Stimulated activated CD4-positive, alpha-beta T cell treated with anti-CD3 and anti-CD28 coated beads, Interleukin-1b, Interleukin-23, amount 100 ng/mL, for 4 hours (primary cell): ENCODE measurements around the gene PA2G4.
"Not testable (repeated sequence)": the region's sequence is repeated elsewhere in the genome, so short reads cannot be mapped to it uniquely, and the experiment has no call there.

Source experiments
- DNase-seq, 2 donors: peaks; one replicate each; pipeline ENCODE4 v3.0.0-alpha.2; 2020; ENCODE audit warnings: low read depth in 2 of 2

Gene PA2G4

DNA sequence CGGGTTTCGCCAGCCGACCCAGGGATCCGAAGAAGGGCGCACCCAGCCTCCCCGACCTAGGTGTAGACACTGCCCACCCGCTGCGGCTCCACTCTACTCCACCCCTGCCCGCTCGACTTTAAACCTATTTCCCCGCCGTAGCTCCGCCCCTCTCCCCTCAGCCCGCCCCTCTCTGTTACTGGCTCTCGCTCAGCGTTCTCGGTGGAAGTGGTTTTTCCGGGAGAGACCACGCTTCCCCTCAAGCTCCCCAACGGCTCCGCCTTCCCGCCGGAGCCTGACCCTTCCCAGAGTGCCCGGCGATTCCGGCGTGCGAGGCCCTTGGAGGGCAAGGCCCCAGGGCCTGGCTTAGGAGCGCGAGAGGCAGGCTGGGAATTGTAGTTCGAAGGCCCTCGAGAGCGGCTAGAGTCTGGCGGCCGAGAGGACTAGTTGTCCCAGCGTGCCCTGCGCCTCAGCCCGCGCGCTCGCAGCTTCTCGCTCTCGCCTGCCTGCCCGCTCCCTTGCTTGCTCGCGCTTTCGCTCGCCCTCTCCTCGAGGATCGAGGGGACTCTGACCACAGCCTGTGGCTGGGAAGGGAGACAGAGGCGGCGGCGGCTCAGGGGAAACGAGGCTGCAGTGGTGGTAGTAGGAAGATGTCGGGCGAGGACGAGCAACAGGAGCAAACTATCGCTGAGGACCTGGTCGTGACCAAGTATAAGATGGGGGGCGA is at the start of gene PA2G4:
Gene PA2G4, plus strand, starts transcription at position 451 of the 706 bp plus-strand sequence. Its CDS starts 179 bp downstream, at position 630.
- peak; percentile 93 to 96 for DNase-seq

- DNase-seq: not testable (repeated sequence)
Measured at GRCh38 chr12:56059964-56060363, 44.4 kb upstream of the PA2G4 start.

DNA sequence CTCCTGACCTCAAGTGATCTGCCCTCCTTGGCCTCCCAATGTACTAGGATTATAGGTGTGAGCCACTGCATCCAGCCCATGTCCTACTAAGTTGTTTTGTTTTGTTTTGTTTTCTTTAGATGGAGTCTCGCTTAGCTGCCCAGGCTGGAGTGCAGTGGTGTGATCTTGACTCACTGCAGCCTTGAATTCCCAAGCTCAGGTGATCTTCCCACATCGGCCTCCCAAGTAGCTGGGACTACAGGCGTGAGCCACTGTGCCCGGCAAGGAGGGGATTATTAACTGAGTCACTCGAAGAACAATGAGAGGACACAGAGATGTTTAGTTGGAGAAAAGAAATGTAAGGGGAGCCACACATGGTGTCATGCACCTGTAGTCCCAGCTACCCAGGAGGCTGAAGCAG is 42.4 kb upstream of the PA2G4 start:
- no peak for DNase-seq

GRCh38 chr12:56062996-56063395 is 41.4 kb upstream of the PA2G4 start:
- DNase-seq: no peak

- DNase-seq: no peak
Measured at GRCh38 chr12:56071648-56072047, 32.7 kb upstream of the PA2G4 start.

GRCh38 chr12:56074396-56074795 is 30.0 kb upstream of the PA2G4 start:
- DNase-seq: no peak

- DNase-seq: not testable (repeated sequence)
Measured at GRCh38 chr12:56077966-56078365, 26.4 kb upstream of the PA2G4 start.

DNA sequence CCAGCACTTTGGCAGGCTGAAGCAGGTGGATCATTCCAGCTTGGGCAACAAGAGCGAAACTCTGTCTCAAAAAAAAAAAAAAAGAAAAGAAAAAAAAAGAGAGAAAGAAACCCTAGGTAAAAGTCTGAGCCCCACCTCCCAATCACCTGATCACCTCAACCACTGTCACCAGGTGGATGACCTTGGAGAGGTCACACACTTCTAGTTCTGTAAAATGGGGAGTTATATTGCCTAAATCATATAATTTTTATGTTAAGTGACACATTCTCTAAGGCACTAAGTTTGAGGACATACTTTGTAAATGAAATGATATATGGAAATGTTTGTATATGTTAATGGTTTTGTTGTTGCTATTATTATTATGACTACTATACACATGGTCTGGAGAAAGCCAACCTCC is 25.9 kb upstream of the PA2G4 start:
- DNase-seq: no peak

DNA sequence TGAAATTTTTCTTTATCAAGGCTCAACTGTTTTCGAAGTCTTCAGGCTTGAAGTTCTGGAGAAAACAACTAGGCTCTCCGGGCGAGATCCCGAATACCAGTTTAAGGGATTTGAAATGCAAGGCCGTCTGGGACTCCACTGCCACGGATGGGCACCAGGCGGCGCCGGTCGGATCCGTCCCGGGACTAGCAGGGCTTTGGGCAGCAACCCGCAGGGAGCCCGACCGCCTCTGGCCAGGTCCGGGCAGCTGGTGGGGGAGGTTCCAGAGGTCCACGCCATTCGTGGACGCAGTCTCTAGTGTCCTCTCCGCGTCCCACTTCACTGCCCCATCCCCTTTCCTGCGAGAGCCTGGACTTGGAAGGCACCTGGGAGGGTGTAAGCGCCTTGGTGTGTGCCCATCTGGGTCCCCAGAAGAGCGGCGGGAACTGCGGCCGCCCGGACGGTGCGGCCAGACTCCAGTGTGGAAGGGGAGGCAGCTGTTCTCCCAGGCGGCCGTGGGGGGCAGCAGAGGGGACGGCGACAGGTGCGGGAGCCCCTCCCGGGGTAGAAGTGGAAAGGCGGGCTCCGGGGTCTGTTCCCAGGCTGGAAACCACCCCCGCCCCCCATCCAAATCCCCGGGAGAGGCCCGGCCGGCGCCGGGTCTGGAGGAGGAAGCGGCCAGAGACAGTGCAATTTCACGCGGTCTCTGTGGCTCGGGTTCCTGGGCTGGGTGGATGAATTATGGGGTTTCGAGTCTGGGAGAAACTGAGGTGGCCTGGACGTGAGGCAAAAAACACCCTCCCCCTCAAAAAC is 25.2 kb upstream of the PA2G4 start:
- peak; percentile 24 to 39 for DNase-seq

DNA sequence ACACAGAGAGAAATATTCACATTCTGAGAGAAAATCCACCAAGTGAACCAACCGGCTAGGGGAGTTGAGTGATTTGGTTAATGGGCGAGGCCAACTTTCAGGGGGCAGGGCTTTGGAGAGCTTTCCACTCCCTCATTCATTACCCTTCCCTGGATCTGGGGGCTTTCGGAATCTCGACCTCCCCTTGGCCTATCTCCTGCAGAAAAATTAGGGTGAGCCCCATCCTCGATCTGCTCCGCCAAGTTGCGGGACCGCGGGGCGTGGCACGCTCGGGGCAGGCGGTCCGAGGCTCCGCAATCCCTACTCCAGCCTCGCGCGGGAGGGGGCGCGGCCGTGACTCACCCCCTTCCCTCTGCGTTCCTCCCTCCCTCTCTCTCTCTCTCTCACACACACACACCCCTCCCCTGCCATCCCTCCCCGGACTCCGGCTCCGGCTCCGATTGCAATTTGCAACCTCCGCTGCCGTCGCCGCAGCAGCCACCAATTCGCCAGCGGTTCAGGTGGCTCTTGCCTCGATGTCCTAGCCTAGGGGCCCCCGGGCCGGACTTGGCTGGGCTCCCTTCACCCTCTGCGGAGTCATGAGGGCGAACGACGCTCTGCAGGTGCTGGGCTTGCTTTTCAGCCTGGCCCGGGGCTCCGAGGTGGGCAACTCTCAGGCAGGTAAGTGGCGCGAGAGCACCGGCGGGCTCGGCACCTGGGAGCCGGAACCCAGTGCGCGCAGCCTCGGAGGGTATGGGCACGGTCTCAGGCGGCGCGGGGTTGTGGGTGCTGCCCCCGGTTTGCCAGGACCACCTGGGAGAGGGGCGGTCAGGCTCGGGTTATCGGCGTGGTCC is 24.4 kb upstream of the PA2G4 start, which contains the start of gene ERBB3:
Gene ERBB3, plus strand, starts transcription at position 443 of the 833 bp plus-strand sequence. Its CDS starts 136 bp downstream, at position 579.
- DNase-seq: peak; percentile 55 to 59

DNA sequence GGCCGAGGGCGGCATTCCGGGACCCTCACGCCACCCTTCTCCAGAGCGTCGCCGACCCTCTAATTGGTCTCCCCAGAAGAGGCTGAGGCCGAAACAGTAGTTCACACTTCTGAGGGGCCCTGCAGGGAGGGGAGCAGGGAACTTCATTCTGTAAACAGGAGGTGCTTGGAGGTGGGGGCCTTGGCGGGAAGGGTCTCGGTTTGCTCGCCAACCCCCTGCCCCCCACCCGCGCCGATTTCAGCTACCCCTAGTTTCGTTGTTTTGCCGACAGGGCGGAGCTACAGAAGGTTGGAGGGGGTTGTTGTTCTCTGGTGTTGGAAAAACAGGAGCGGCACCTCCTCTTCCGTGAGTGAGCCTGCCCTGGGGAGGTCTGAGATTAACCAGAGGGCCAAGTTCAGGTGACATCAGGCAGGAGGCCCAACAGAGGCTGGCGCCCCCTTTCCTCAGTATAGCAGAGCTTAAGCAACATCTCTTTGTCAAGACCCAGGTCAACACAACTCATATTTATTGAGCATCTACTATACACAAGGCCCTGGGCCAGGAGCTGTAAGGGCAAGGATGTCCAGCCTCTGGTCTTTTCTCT is 23.7 kb upstream of the PA2G4 start:
- no peak for DNase-seq

DNA sequence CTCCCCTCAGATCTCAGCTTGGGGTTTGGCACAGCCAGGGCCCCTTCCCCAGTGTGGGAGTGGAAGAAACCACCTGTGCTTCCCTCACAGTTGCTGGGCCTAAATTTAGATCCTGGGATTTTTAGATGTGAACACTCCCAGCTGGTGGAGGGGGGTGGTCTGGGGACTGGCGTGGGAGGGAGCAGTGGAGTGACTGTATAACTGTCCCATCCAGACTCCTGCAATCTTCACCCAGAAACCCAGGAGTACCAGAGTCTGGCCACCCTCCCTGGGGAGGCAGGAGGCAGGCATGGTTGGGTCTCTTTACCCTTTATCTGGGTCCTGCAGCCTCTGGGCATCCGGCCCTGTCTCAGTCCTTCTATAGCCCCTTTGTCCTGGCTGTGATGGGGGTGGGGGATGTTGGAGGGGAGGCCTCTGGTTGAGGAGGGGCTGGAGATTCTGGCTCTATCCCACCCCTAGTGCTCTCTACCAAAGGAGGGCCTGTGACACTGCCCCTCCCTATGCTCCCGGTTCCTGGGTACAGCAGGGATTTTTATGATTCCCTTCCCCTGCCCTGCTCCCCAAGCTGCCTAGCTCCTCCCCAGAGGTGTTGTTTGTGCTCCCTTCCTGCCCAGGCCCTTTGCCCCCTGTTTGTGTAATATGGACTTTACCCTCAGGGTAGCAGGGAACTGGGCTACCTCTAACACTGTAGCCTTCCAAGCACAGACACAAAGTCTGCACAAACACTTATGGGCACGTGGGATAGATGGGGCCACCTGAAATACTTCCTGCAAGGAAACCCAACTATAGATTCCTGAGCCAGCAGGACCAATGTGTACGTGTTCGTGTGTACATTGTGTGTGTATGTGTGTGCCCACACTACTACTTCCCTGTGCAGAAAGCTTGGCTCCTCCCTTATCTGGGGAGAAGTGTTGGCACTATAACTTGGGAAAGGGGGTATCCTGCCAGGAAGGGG is 22.7 kb upstream of the PA2G4 start:
- no peak for DNase-seq

DNA sequence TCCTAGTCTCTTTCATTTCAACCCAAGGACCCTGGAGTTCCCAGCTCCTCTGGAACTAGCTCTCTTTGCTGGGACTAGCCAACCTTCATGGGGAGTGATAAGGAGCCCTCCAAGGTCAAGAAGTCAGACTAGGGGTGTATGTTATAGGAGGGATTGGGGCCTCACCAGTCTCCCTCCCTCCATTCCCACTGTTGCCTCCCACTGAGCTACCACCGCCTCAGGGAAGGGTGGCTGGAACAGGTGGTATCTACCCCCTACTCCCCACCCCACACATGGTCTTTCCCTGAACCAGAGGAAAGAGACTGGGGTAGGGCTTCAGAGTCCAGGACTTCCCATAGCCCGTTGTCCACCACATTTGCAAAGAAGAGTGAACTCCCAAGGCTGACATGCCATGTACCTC is 22.0 kb upstream of the PA2G4 start:
- no peak for DNase-seq

DNA sequence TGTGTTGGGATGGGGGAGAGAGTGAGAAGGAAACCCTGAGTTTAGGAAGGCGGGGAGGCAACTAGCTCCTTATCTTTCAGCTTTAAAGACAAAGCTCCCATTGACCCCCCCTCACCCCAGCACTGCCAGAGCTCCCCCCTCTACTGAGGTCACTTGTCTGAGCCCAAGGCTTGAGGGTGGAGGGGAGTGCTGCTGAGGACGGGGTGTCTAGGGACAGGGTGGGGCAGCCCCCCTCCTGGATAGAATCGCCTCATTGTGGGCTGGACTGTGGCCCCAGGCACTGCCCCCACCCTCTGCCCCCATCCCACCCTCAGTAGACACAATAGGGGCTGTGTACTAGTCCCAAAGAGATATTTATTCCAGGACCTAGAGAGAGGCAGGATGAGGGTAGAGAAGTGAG is 21.4 kb upstream of the PA2G4 start:
- DNase-seq: no peak

GRCh38 chr12:56084958-56085543 is 19.3 kb upstream of the PA2G4 start:
- no peak for DNase-seq

DNA sequence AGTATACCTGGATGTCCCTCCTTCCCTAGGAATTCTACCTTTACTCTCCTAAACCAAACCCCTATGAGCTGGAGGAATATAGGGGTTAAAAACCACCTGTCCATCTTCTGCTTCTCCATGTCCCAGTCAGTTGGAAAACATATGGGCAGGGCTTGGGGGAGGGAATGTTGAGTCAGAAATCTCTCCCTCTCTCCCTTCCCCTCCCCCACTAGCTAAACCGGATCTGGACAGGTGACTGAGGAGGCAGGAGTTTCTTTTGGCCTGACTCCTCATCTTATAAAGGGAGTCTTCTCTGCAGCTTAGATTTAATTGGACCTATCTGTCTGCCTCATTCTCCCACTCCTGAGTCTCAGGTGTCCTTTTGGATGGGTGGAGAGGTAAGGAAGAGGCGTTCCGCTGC is 18.3 kb upstream of the PA2G4 start:
- no peak for DNase-seq

- DNase-seq: no peak
Measured at GRCh38 chr12:56086608-56087007, 17.8 kb upstream of the PA2G4 start.

DNA sequence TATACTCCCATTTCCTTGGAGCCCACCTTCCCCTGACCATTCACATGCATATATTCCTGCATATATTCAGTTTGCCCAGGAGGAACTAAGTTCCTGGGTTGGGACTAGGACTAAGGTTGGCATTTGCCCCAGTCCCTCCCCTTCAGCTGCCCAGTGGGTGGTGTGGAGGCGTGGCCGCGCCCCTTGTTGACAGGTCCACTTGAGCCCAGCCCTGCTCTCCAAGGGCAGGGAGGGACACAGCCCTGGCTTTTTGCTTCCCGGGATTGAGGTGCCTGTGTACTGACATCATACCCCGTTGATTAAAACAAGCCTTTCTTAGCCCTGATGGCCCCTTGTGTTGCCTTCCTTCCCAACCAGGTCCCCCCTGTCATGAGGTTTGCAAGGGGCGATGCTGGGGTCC is 17.1 kb upstream of the PA2G4 start:
- DNase-seq: no peak

DNA sequence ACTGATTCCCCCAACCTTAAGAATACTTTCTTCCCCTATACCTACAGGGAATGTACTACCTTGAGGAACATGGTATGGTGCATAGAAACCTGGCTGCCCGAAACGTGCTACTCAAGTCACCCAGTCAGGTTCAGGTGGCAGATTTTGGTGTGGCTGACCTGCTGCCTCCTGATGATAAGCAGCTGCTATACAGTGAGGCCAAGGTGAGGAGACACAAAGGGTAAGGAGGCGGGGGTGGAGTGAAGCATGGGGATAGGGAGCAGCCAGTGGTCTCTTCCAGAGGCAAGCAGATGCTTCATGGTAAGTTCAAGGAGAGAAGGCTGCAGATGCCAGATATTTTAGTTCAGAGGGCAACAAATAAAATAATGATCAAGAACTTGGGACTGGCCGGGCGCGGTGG is 6.6 kb upstream of the PA2G4 start:
- no peak for DNase-seq

GRCh38 chr12:56098592-56098991 is 5.8 kb upstream of the PA2G4 start:
- no peak for DNase-seq
